Measurements from ENCODE around the gene KSR2.

KSR2 gene

GRCh38 chr12:117836476-117836875 is 132.3 kb downstream of the KSR2 start:
- TF ChIP-seq CTCF (IDR thresholded peaks at IDR 0.05; ENCODE audit: insufficient read depth, missing control alignments): no peak
- no peak for FAIRE-seq
- DNase-seq (ENCODE audit: insufficient read length, low spot score): no peak

GRCh38 chr12:117835156-117835555 is 133.6 kb downstream of the KSR2 start:
- FAIRE-seq (no peak), DNase-seq (ENCODE audit: insufficient read length, low spot score) (no peak)
- no peak for TF ChIP-seq CTCF (IDR thresholded peaks at IDR 0.05; ENCODE audit: insufficient read depth, missing control alignments)

- no peak for FAIRE-seq
- no peak for DNase-seq (ENCODE audit: insufficient read length, low spot score)
- no peak for TF ChIP-seq CTCF (IDR thresholded peaks at IDR 0.05; ENCODE audit: insufficient read depth, missing control alignments)
Measured at GRCh38 chr12:117832459-117833457, 136.0 kb downstream of the KSR2 start.

GRCh38 chr12:117830471-117830870 is 138.3 kb downstream of the KSR2 start:
- no peak for FAIRE-seq
- no peak for TF ChIP-seq CTCF (IDR thresholded peaks at IDR 0.05; ENCODE audit: insufficient read depth, missing control alignments)
- DNase-seq (ENCODE audit: insufficient read length, low spot score): no peak

- FAIRE-seq: no peak
- no peak for TF ChIP-seq CTCF (IDR thresholded peaks at IDR 0.05; ENCODE audit: insufficient read depth, missing control alignments)
Measured at GRCh38 chr12:117829108-117829507, 139.7 kb downstream of the KSR2 start.

GRCh38 chr12:117827660-117828059 is 141.1 kb downstream of the KSR2 start:
- DNase-seq (ENCODE audit: insufficient read length, low spot score) (no peak), FAIRE-seq (no peak)
- TF ChIP-seq CTCF (IDR thresholded peaks at IDR 0.05; ENCODE audit: insufficient read depth, missing control alignments): no peak

More at GRCh38 chr12:117829108-117829507, 139.7 kb downstream of the KSR2 start:
- DNase-seq (ENCODE audit: insufficient read length, low spot score): no peak

GRCh38 chr12:117825827-117826226 is 143.0 kb downstream of the KSR2 start:
- FAIRE-seq (no peak), DNase-seq (ENCODE audit: insufficient read length, low spot score) (no peak)
- no peak for TF ChIP-seq CTCF (IDR thresholded peaks at IDR 0.05; ENCODE audit: insufficient read depth, missing control alignments)

All from D721Med (cell line).